AML-193 (cell line): ENCODE results near the gene ZFAND3.

Source experiments
- DNase-seq, 2 experiments: peaks; one replicate each; lab custom pipeline; 2025; lab: John Stamatoyannopoulos, UW

Gene ZFAND3

DNA sequence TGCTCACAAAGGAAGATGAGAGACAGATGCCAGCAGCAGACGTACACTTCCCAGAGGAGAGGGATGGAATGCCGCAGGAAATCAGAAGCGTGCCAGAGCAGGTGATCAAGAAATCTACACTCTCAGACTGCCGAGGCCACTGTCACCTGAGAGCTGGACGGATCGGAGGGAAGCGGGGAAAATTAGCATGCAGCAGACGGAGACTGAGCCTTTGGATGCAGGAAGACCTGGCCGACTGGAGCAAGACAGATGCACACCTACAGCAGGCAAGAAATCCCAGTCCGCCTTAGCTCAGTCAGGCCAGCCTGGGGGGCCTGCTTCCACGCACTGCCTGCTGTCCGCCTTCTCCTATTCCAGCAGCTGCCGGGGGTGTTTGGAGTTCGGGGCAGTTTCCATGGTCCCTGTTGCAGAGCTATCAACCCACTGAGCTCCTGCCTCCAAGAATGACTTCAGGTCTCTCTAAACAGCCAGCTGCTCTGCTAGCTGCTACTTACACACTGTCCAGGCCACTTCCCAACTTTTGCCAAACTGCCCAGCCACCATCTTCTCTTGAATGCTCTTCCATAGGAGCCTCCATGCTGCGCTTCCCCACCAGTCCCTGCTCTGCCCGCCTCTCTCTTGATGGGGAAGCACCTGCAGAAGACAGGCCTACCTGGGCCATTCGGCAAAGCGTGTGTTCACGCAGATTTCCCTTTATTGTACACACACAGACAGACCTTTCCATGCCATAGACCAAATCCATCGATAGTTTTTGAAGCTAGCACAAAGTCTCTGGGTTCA lies 368.5 kb downstream of the ZFAND3 start:
- no peak for DNase-seq

DNA sequence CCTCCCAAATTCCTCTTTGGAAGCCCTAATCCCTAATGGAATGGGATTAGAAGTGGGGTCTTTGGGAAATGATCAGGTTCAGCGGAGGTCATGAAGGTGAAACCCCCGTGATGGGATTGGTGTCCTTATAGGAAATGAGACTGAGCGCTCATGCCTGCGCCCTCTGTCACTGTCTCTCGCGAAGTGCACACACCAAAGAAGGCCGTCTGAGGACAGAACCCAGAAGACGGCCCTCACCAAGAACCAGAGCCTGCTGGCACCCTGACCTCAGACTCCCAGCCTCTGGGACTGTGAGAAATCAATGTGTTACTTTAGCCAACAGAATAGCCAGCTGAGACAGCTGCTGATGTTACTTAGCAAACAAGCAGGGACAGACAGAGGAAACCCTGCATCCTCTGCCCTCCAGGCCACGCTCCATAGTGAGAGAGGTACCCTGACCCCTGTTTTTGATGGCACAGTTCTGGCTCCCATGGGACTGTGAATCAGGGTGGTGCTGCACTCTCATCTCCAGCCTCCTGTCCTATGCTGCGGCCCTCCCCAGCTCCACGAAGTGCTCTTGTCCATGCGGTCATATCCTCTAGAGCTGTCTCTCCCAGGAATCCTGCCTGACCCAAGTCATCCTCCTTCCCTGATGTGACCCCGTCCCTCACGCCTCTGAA lies 369.3 kb downstream of the ZFAND3 start:
- DNase-seq: no peak

DNA sequence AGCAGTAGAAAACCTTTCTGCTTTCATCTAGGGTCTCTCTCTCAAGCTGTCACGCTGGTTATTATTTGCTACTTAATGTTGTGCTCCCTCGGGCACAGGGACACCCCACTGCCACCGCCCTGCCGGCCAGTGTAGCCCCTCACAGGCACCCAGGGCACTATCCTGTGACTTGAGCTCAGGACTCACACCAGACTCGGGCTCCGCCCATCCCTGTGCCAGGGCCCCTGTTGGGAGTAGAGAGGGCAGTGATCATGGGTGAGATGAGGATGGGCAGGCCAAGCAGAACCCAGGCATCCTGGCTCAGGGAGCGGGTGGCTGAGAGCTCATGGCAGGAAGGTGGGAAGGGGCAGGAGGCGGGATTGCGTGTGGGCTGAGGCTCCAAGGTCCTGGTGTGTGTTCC lies 371.9 kb downstream of the ZFAND3 start:
- DNase-seq: no peak

- DNase-seq: no peak
Observed at GRCh38 chr6:38192011-38192410, 372.5 kb downstream of the ZFAND3 start.

- DNase-seq: no peak
Observed at GRCh38 chr6:38192487-38192886, 373.0 kb downstream of the ZFAND3 start.

GRCh38 chr6:38193051-38193450 lies 373.5 kb downstream of the ZFAND3 start:
- no peak for DNase-seq

DNA sequence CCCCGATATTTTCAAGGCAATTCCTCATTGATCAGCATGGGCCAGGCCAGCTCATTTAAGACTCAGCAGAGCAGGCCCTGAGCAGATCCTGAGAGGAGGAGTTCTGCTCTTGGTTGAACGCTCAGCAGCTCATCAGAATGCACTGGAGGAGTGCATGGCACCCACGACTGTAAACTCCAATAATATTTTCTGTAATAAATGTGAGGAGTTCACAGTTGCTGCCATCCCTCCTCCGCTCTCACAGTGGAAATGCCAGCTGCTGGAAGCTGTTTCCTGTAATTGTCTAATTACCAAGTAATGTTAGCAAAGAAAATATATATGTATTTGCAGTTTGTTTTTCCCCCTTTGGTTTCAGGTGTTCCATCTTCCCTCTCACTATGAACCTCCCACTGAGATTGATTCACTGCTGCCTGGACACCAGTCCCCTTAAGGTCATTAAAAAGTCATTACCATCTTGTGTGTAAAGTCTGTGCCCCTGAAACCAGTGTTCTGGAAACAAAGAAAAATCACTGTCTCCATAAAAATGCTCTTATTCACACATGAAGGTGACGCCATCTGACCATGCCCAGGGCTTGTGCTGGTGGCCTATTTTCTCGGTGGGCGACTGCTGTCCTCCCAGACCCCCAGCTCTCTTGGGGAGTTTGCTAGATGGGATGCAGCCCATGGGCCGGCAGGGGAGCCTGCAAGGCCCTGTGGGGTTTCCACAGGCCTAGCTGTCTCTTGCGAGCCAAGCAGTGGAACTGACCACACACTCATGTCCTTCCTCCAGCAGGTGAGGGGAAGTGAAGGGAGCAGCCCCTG lies 374.2 kb downstream of the ZFAND3 start:
- no peak for DNase-seq

GRCh38 chr6:38194282-38194572 lies 374.7 kb downstream of the ZFAND3 start:
- no peak for DNase-seq

DNA sequence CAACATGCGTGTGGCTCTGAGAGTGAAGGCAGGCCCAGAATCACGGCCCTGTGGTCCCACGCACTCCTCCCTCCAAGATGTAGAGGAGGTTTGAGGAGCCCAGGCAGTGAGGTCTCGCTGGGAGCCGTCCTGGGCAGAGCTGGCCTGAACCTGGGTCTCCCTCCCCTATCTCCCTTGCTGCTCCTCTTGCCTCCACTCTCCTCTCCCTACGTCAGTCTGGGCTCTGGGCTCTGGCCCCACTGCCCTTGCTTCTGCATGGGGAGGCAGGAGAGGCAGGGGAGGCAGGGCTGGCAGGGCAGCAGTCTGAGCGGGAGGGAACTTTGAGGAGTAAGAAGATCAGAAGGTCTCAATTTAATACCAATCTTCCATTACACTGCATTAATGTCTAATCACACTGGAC lies 375.1 kb downstream of the ZFAND3 start:
- DNase-seq: no peak

- DNase-seq: no peak
Observed at GRCh38 chr6:38195113-38195635, 375.6 kb downstream of the ZFAND3 start.

DNA sequence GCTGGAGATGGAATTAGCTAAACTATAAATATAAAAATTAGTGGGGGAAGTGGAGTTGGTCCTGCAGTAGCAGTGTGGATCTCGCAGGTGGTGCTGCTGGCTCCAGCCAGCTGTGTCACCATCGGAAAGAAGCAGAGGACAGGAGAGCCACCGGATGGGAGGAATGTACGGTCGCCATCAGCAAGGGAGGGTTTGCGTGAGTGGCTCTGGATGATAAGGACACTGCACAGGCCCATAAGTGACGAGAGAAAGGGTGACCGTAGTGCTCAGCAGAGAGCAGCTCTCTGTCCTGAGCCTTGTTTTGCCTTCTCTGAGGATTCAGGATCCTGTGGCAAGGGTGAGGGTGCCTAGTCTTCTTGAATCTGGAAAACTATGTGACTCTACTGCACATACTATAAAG lies 378.7 kb downstream of the ZFAND3 start:
- DNase-seq: no peak
